Activated naive CD4-positive, alpha-beta T cell treated with anti-CD3 and anti-CD28 coated beads, Interleukin-2, amount 50 U/mL, for 24 hours (primary cell): ENCODE measurements around the gene LUZP1.
A peak's percentile ranks its signal among the peaks of the same experiment; 100 is the strongest.

Experiments used
- H3K27ac Mint-ChIP-seq: one replicate; pipeline ENCODE4 v1.8.0; 2021; ENCODE audit warnings: mild to moderate bottlenecking, mixed read lengths
- H3K27me3 Mint-ChIP-seq: one replicate; pipeline ENCODE4 v1.8.0; 2021; ENCODE audit warnings: mixed read lengths
- H3K36me3 Mint-ChIP-seq: one replicate; pipeline ENCODE4 v1.8.0; 2021; ENCODE audit warnings: mixed read lengths
- H3K4me1 Mint-ChIP-seq: one replicate; pipeline ENCODE4 v1.8.0; 2021; ENCODE audit warnings: mixed read lengths
- H3K4me3 Mint-ChIP-seq: one replicate; pipeline ENCODE4 v1.8.0; 2021; ENCODE audit warnings: mild to moderate bottlenecking, mixed read lengths
- H3K9me3 Mint-ChIP-seq: one replicate; pipeline ENCODE4 v1.8.0; 2021; ENCODE audit warnings: mixed read lengths

LUZP1 gene

DNA sequence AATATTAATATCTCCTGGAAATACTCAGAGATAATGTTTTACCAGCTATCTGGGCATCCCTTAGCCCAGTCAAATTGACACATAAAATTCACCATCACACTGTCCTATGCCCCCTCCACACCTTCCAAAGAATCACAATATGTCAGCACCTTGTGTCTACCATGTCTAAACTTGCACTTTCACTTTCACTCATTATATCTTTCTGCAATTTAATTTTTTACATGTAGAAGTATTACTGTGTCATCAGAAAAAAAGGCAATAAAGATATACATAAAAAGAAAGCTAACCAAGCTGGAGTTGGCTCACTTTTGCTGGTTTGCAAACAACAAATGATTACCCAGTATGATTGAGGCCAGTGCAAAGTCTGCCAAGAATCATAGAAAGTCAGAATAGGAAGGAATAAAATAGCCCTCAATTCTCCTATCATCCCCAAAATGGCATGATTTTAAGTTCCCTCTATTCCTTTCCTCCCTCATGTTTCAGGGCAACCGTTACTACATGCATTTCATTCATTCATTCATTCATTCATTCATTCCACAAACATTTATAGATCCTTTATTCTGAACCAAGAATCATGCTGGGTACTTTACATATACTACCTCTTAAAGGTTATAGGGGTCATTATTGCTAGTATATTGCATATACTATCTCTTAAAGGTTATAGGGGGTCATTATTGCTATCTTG is 5.9 kb upstream of the LUZP1 start:
- H3K9me3 Mint-ChIP-seq = no peaks in the 10 kb centered on the region
- H3K36me3 Mint-ChIP-seq = no peaks in the 10 kb centered on the region
- no peak overlapping the region for H3K4me3 Mint-ChIP-seq
- peaks cover 29% of the 10 kb centered on the region for H3K4me1 Mint-ChIP-seq
- H3K27ac Mint-ChIP-seq = no peak overlapping the region
- no peaks in the 10 kb centered on the region for H3K27me3 Mint-ChIP-seq

DNA sequence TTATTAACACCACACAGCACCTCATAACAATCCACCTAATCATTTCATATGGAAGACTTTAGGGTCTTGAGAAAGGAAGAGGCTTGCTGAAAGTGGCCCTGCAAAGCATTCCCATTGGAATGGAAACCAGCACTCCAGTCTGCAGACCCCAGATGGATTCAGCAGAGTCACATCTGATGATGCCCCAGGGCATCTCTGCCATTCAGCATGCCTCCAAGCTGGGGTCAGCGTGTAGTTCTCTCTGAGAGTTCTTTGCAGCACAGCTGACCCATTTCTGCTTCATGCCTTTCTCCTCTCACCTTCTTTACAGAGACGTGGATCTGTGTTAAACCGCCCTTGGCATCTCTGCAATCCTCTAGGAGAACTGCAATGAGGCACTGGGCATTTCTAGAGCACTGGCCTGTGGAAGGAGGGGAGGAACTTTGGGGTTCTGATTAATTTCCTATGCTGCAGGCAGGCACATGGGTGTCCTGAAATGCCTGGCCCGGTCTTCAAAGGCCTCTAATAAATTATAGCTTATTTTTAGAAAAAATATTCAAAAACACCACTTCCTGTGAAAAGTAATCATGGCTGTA is 2.6 kb upstream of the LUZP1 start:
- Mint-ChIP-seq H3K36me3 (no peaks in the 10 kb centered on the region), H3K9me3 (no peaks in the 10 kb centered on the region), H3K27me3 (no peaks in the 10 kb centered on the region), H3K4me1 (peaks cover 35% of the 10 kb centered on the region), H3K27ac (no peak overlapping the region), H3K4me3 (no peak overlapping the region)

- no peaks in the 10 kb centered on the region for H3K9me3 Mint-ChIP-seq
- peaks cover 41% of the 10 kb centered on the region for H3K4me1 Mint-ChIP-seq
- H3K36me3 Mint-ChIP-seq = no peaks in the 10 kb centered on the region
- peak overlapping the region; percentile 90 for H3K27ac Mint-ChIP-seq
- H3K4me3 Mint-ChIP-seq = peak overlapping the region; percentile 95
- no peaks in the 10 kb centered on the region for H3K27me3 Mint-ChIP-seq
These were observed 1.2 kb upstream of the LUZP1 start for GRCh38 chr1:23169727-23170335.

GRCh38 chr1:23169195-23169575 is 529 bp upstream of the LUZP1 start:
- Mint-ChIP-seq H3K36me3 (no peaks in the 10 kb centered on the region), H3K4me3 (peak overlapping the region; percentile 95), H3K27ac (peak overlapping the region; percentile 51), H3K4me1 (peaks cover 41% of the 10 kb centered on the region), H3K9me3 (no peaks in the 10 kb centered on the region), H3K27me3 (no peaks in the 10 kb centered on the region)

GRCh38 chr1:23168079-23168444 is 594 bp downstream of the LUZP1 start:
- H3K4me3 Mint-ChIP-seq = peak overlapping the region; percentile 95
- peaks cover 47% of the 10 kb centered on the region for H3K4me1 Mint-ChIP-seq
- H3K9me3 Mint-ChIP-seq = no peaks in the 10 kb centered on the region
- H3K36me3 Mint-ChIP-seq = no peaks in the 10 kb centered on the region
- peak overlapping the region; percentile 85 for H3K27ac Mint-ChIP-seq
- no peaks in the 10 kb centered on the region for H3K27me3 Mint-ChIP-seq

- Mint-ChIP-seq H3K36me3 (no peaks in the 10 kb centered on the region), H3K27ac (no peak overlapping the region), H3K27me3 (no peaks in the 10 kb centered on the region), H3K9me3 (no peaks in the 10 kb centered on the region), H3K4me3 (peak overlapping the region; percentile 81), H3K4me1 (peaks cover 47% of the 10 kb centered on the region)
These were observed 1.1 kb downstream of the LUZP1 start for GRCh38 chr1:23167353-23168078.

GRCh38 chr1:23166854-23167253 is 1.8 kb downstream of the LUZP1 start:
- Mint-ChIP-seq H3K4me3 (peak overlapping the region; percentile 81), H3K36me3 (no peaks in the 10 kb centered on the region), H3K9me3 (no peaks in the 10 kb centered on the region), H3K27me3 (no peaks in the 10 kb centered on the region), H3K4me1 (peaks cover 47% of the 10 kb centered on the region), H3K27ac (no peak overlapping the region)

DNA sequence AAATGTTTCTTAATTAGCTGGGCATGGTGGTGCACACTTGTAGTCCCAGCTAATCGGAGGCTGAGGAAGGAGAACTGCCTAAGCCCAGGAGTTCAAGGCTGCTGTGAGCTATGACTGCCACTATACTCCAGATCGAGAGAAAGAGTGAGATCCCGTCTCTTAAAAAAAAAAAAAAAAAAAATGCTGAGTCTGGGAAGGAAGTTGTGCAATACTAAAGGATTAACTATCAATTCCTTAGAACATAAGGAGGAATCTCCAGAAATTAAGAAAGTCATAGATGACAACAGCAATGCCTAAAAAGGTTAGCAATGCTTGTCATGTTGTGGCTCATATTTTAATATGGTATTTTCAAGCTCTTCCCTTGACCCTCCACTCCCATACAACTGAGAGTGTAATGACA is 5.3 kb downstream of the LUZP1 start:
- Mint-ChIP-seq H3K4me3 (no peak overlapping the region), H3K27me3 (no peaks in the 10 kb centered on the region), H3K4me1 (peaks cover 45% of the 10 kb centered on the region), H3K27ac (no peak overlapping the region), H3K9me3 (no peaks in the 10 kb centered on the region), H3K36me3 (peaks cover 1% of the 10 kb centered on the region)

GRCh38 chr1:23159963-23160877 is 8.4 kb downstream of the LUZP1 start:
- Mint-ChIP-seq H3K4me3 (no peak overlapping the region), H3K9me3 (no peaks in the 10 kb centered on the region), H3K27me3 (no peaks in the 10 kb centered on the region), H3K27ac (no peak overlapping the region), H3K4me1 (peaks cover 37% of the 10 kb centered on the region), H3K36me3 (peaks cover 1% of the 10 kb centered on the region)

DNA sequence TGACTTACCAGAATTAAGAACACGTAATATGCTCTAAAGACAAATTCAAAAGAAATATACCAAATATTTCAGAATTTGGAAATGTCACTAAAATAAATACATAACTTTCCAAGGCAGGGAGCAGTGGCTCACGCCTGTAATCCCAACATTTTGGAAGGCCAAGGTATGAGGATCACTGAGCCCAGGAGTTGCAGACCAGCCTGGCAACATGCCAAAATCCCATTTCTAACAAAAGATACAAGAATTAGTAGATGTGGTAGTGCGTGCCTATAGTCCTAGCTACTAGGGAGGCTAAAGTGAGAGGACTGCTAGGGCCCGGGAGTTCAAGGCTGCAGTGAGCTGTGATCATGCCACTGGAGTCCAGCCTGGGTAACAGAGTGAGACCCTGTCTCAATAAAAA is 11.7 kb downstream of the LUZP1 start:
- Mint-ChIP-seq H3K4me1 (peaks cover 39% of the 10 kb centered on the region), H3K9me3 (no peaks in the 10 kb centered on the region), H3K36me3 (peaks cover 2% of the 10 kb centered on the region), H3K27ac (no peak overlapping the region), H3K4me3 (no peak overlapping the region), H3K27me3 (no peaks in the 10 kb centered on the region)

GRCh38 chr1:23152966-23153684 is 15.5 kb downstream of the LUZP1 start:
- Mint-ChIP-seq H3K36me3 (peaks cover 8% of the 10 kb centered on the region), H3K4me1 (peaks cover 46% of the 10 kb centered on the region), H3K27me3 (no peaks in the 10 kb centered on the region), H3K4me3 (no peak overlapping the region), H3K9me3 (no peaks in the 10 kb centered on the region), H3K27ac (no peak overlapping the region)

DNA sequence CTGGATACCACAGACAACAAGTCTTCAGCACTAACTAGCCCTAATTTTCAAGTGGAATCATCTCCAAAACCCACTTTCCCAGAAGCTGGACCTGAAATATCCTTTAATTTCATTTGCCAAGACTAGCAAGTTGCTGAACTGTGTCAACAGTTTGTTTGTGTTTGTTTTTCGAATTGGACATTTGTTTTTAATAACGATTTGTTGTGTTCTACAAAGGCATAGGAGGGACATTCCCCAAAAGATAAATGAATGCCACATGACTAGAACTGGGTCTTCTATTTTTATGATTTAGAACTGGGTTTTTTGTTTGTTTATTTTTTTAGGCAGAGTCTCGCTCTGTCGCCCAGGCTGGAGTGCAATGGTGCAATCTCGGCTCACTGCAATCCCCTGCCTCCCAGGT is 17.9 kb downstream of the LUZP1 start:
- no peaks in the 10 kb centered on the region for H3K27me3 Mint-ChIP-seq
- H3K27ac Mint-ChIP-seq = no peak overlapping the region
- H3K4me3 Mint-ChIP-seq = no peak overlapping the region
- peaks cover 10% of the 10 kb centered on the region for H3K36me3 Mint-ChIP-seq
- peaks cover 50% of the 10 kb centered on the region for H3K4me1 Mint-ChIP-seq
- H3K9me3 Mint-ChIP-seq = no peaks in the 10 kb centered on the region

- Mint-ChIP-seq H3K4me3 (no peak overlapping the region), H3K9me3 (no peaks in the 10 kb centered on the region), H3K27ac (peak overlapping the region; percentile 9), H3K36me3 (peaks cover 10% of the 10 kb centered on the region), H3K4me1 (peaks cover 47% of the 10 kb centered on the region), H3K27me3 (no peaks in the 10 kb centered on the region)
These were observed 18.5 kb downstream of the LUZP1 start for GRCh38 chr1:23150125-23150524.

GRCh38 chr1:23149114-23149513 is 19.5 kb downstream of the LUZP1 start:
- Mint-ChIP-seq H3K27me3 (no peaks in the 10 kb centered on the region), H3K9me3 (no peaks in the 10 kb centered on the region), H3K4me1 (peaks cover 43% of the 10 kb centered on the region), H3K27ac (peak overlapping the region; percentile 56), H3K4me3 (no peak overlapping the region), H3K36me3 (peaks cover 8% of the 10 kb centered on the region)

- H3K4me1 Mint-ChIP-seq = peaks cover 35% of the 10 kb centered on the region
- H3K36me3 Mint-ChIP-seq = peaks cover 8% of the 10 kb centered on the region
- H3K27ac Mint-ChIP-seq = peak overlapping the region; percentile 95
- peak overlapping the region; percentile 77 for H3K4me3 Mint-ChIP-seq
- no peaks in the 10 kb centered on the region for H3K9me3 Mint-ChIP-seq
- H3K27me3 Mint-ChIP-seq = no peaks in the 10 kb centered on the region
These were observed 20.6 kb downstream of the LUZP1 start for GRCh38 chr1:23148084-23148483.
